Globus pallidus (tissue), 1 donor: ENCODE data around the gene LMCD1.
A peak's percentile ranks its signal among the peaks of the same experiment; 100 is the strongest.

Source experiments
- DNase-seq: peaks from one replicate; pipeline ENCODE4 v3.0.0-alpha.2; 2015; ENCODE audit warnings: low spot score

LMCD1 gene

GRCh38 chr3:8619548-8619947 lies 117.9 kb downstream of the LMCD1 start:
- no peak for DNase-seq

GRCh38 chr3:8621141-8621540 lies 119.5 kb downstream of the LMCD1 start:
- DNase-seq, result no peak

GRCh38 chr3:8621872-8622271 lies 120.2 kb downstream of the LMCD1 start:
- DNase-seq, result no peak

GRCh38 chr3:8622873-8623691 lies 121.5 kb downstream of the LMCD1 start:
- DNase-seq, result peak; percentile 63

GRCh38 chr3:8623741-8624140 lies 122.1 kb downstream of the LMCD1 start:
- DNase-seq, result no peak
